ENCODE data around the gene FAM227B.

FAM227B gene

GRCh38 chr15:49458145-49458544 lies 162.5 kb downstream of the FAM227B start:
- no peak overlapping the region for H3K27ac ChIP-seq (ENCODE audit: low read depth, low read length, poor library complexity, severe bottlenecking)
- H4K20me1 ChIP-seq (ENCODE audit: insufficient read depth, low read length): no peaks in the 10 kb centered on the region
- no peak overlapping the region for H3K9ac ChIP-seq (ENCODE audit: low read length)
- H3K4me2 ChIP-seq (ENCODE audit: low read length): no peak overlapping the region
- no peaks in the 10 kb centered on the region for H3F3A ChIP-seq (ENCODE audit: insufficient read depth, low read length)
- H2AFZ ChIP-seq (ENCODE audit: low read length): no peak overlapping the region
- H3K4me3 ChIP-seq (ENCODE audit: low read depth, low read length, poor library complexity, severe bottlenecking): no peak overlapping the region
- H3K27me3 ChIP-seq (ENCODE audit: insufficient read depth, low read length): no peaks in the 10 kb centered on the region
- H3K9me2 ChIP-seq (ENCODE audit: low read depth, low read length): no peaks in the 10 kb centered on the region
- H3K79me2 ChIP-seq (ENCODE audit: insufficient read depth, low read length): no peaks in the 10 kb centered on the region
- H3K36me3 ChIP-seq (ENCODE audit: insufficient read depth, low read length): no peaks in the 10 kb centered on the region
- H3K9me3 ChIP-seq (ENCODE audit: low read length): no peaks in the 10 kb centered on the region
- no peaks in the 10 kb centered on the region for H3K4me1 ChIP-seq (ENCODE audit: insufficient read depth, low read length, severe bottlenecking)
- TF ChIP-seq CTCF (IDR thresholded peaks at IDR 0.05; ENCODE audit: low read length) (no peak), EZH2 (IDR thresholded peaks at IDR 0.05; ENCODE audit: borderline replicate concordance, low read length) (no peak)

GRCh38 chr15:49456166-49456565 lies 164.5 kb downstream of the FAM227B start:
- Histone ChIP-seq H3K9ac (ENCODE audit: low read length) (no peak overlapping the region), H4K20me1 (ENCODE audit: insufficient read depth, low read length) (no peaks in the 10 kb centered on the region), H3K9me2 (ENCODE audit: low read depth, low read length) (no peaks in the 10 kb centered on the region), H3K27ac (ENCODE audit: low read depth, low read length, poor library complexity, severe bottlenecking) (no peak overlapping the region), H2AFZ (ENCODE audit: low read length) (no peak overlapping the region), H3K4me2 (ENCODE audit: low read length) (no peak overlapping the region), H3K79me2 (ENCODE audit: insufficient read depth, low read length) (no peaks in the 10 kb centered on the region), H3K4me1 (ENCODE audit: insufficient read depth, low read length, severe bottlenecking) (no peaks in the 10 kb centered on the region), H3F3A (ENCODE audit: insufficient read depth, low read length) (no peaks in the 10 kb centered on the region), H3K27me3 (ENCODE audit: insufficient read depth, low read length) (no peaks in the 10 kb centered on the region), H3K36me3 (ENCODE audit: insufficient read depth, low read length) (no peaks in the 10 kb centered on the region), H3K9me3 (ENCODE audit: low read length) (no peaks in the 10 kb centered on the region), H3K4me3 (ENCODE audit: low read depth, low read length, poor library complexity, severe bottlenecking) (no peak overlapping the region)
- TF ChIP-seq CTCF (IDR thresholded peaks at IDR 0.05; ENCODE audit: low read length) (no peak), EZH2 (IDR thresholded peaks at IDR 0.05; ENCODE audit: borderline replicate concordance, low read length) (no peak)

GRCh38 chr15:49452595-49452994 lies 168.0 kb downstream of the FAM227B start:
- Histone ChIP-seq H3K36me3 (ENCODE audit: insufficient read depth, low read length) (no peaks in the 10 kb centered on the region), H3K9me3 (ENCODE audit: low read length) (no peaks in the 10 kb centered on the region), H3K27me3 (ENCODE audit: insufficient read depth, low read length) (no peaks in the 10 kb centered on the region), H3K27ac (ENCODE audit: low read depth, low read length, poor library complexity, severe bottlenecking) (no peak overlapping the region), H4K20me1 (ENCODE audit: insufficient read depth, low read length) (no peaks in the 10 kb centered on the region), H3K4me1 (ENCODE audit: insufficient read depth, low read length, severe bottlenecking) (no peaks in the 10 kb centered on the region), H3K9me2 (ENCODE audit: low read depth, low read length) (no peaks in the 10 kb centered on the region), H3K4me2 (ENCODE audit: low read length) (no peak overlapping the region), H3K9ac (ENCODE audit: low read length) (no peak overlapping the region), H3F3A (ENCODE audit: insufficient read depth, low read length) (no peaks in the 10 kb centered on the region), H3K4me3 (ENCODE audit: low read depth, low read length, poor library complexity, severe bottlenecking) (no peak overlapping the region), H2AFZ (ENCODE audit: low read length) (no peak overlapping the region), H3K79me2 (ENCODE audit: insufficient read depth, low read length) (no peaks in the 10 kb centered on the region)
- no peak for TF ChIP-seq CTCF (IDR thresholded peaks at IDR 0.05; ENCODE audit: low read length)
- no peak for TF ChIP-seq EZH2 (IDR thresholded peaks at IDR 0.05; ENCODE audit: borderline replicate concordance, low read length)

Data from OCI-LY1 (cell line).